Astrocyte of the spinal cord (primary cell): ENCODE results near the gene VPS51.
A peak's percentile ranks its signal among the peaks of the same experiment; 100 is the strongest.

Source experiments
- DNase-seq: peaks from one replicate; pipeline ENCODE4 v3.0.0; 2011; ENCODE audit warnings: low read depth, low spot score
- H3K4me3 ChIP-seq: 2 replicates; pipeline ENCODE4 v1.5.1; 2011; ENCODE audit warnings: low read depth, mild to moderate bottlenecking, low read length, moderate library complexity
- CTCF ChIP-seq: IDR thresholded peaks from 2 replicates; pipeline ENCODE4 v1.5.1; 2012; ENCODE audit warnings: low read depth, mild to moderate bottlenecking, low read length, inconsistent platforms
- in situ Hi-C: cut with HindIII; loops from 2 replicates; pipeline ENCODE4 v1.10.0; 2017; ENCODE audit warnings: low sequenced_read_pairs

VPS51 gene

GRCh38 chr11:65083834-65084597, 12.0 kb upstream of the VPS51 start, which contains the start of the genes CDCA5 and ZFPL1:
Gene CDCA5 (minus strand): TSS chr11:65084040. CDS start chr11:65083978, 62 bp downstream.
Gene ZFPL1 (plus strand): TSS chr11:65084222. CDS start chr11:65084699, 477 bp downstream.
- peak within 1 kb of the TSS; percentile 81 for H3K4me3 ChIP-seq
- DNase-seq, result peak; percentile 96
- no peak for TF ChIP-seq CTCF
- in situ Hi-C loops, result no loop called here

GRCh38 chr11:65084598-65085375, 11.2 kb upstream of the VPS51 start:
- peak overlapping the region; percentile 81 for H3K4me3 ChIP-seq
- DNase-seq, result no peak
- in situ Hi-C loops, result no loop called here
- no peak for TF ChIP-seq CTCF

GRCh38 chr11:65085446-65085845, 10.6 kb upstream of the VPS51 start:
- DNase-seq, result no peak
- in situ Hi-C loops, result no loop called here
- no peak overlapping the region for H3K4me3 ChIP-seq
- TF ChIP-seq CTCF, result no peak

GRCh38 chr11:65086809-65087208, 9.2 kb upstream of the VPS51 start:
- DNase-seq, result no peak
- TF ChIP-seq CTCF, result no peak
- no peak overlapping the region for H3K4me3 ChIP-seq
- in situ Hi-C loops, result no loop called here

- in situ Hi-C loops, result no loop called here
- TF ChIP-seq CTCF, result no peak
- DNase-seq, result no peak
- H3K4me3 ChIP-seq, result no peak overlapping the region
These were observed 8.8 kb upstream of the VPS51 start for GRCh38 chr11:65087216-65087615.

- TF ChIP-seq CTCF, result no peak
- no peak overlapping the region for H3K4me3 ChIP-seq
- in situ Hi-C loops, result no loop called here
- DNase-seq, result no peak
These were observed 8.2 kb upstream of the VPS51 start for GRCh38 chr11:65087827-65088226.
